ENCODE data around the gene TNFSF13B.
"Not testable (repeated sequence)": the region's sequence is repeated elsewhere in the genome, so short reads cannot be mapped to it uniquely, and the experiment has no call there.

TNFSF13B gene

GRCh38 chr13:108266321-108266990 is 3.1 kb upstream of the TNFSF13B start:
- Histone ChIP-seq H3K4me3 (ENCODE audit: extremely low read depth, insufficient read depth, low read length, poor library complexity, severe bottlenecking) (no peak overlapping the region), H3K4me1 (ENCODE audit: control insufficient read depth, insufficient read depth, low read length, poor library complexity, severe bottlenecking) (peaks cover 14% of the 10 kb centered on the region), H3K36me3 (ENCODE audit: control insufficient read depth, insufficient read depth, low read length) (no peaks in the 10 kb centered on the region), H3K9me3 (ENCODE audit: control insufficient read depth, low read length) (no peaks in the 10 kb centered on the region), H3K27ac (ENCODE audit: low read depth, low read length, severe bottlenecking) (no peak overlapping the region)
- 89 to 91% methylated on average over 6 to 7 of the region's 10 CpGs for WGBS, 2 experiments (ENCODE audit: insufficient coverage in 2 of 2)

GRCh38 chr13:108267347-108267746 is 2.2 kb upstream of the TNFSF13B start:
- WGBS, 2 experiments (ENCODE audit: insufficient coverage in 2 of 2) = 79 to 94% methylated on average over 2 of the region's 4 CpGs
- H3K4me3 ChIP-seq (ENCODE audit: extremely low read depth, insufficient read depth, low read length, poor library complexity, severe bottlenecking) = no peak overlapping the region
- H3K36me3 ChIP-seq (ENCODE audit: control insufficient read depth, insufficient read depth, low read length) = no peaks in the 10 kb centered on the region
- no peak overlapping the region for H3K27ac ChIP-seq (ENCODE audit: low read depth, low read length, severe bottlenecking)
- no peaks in the 10 kb centered on the region for H3K9me3 ChIP-seq (ENCODE audit: control insufficient read depth, low read length)
- H3K4me1 ChIP-seq (ENCODE audit: control insufficient read depth, insufficient read depth, low read length, poor library complexity, severe bottlenecking) = peaks cover 14% of the 10 kb centered on the region

- not testable (repeated sequence) for H3K27ac ChIP-seq (ENCODE audit: low read depth, low read length, severe bottlenecking); H3K4me3 ChIP-seq (ENCODE audit: extremely low read depth, insufficient read depth, low read length, poor library complexity, severe bottlenecking); H3K36me3 ChIP-seq (ENCODE audit: control insufficient read depth, insufficient read depth, low read length); H3K9me3 ChIP-seq (ENCODE audit: control insufficient read depth, low read length)
- no CpG with 5 or more reads among the region's 3 CpGs for WGBS, 2 experiments (ENCODE audit: insufficient coverage in 2 of 2)
- peaks cover 14% of the 10 kb centered on the region for H3K4me1 ChIP-seq (ENCODE audit: control insufficient read depth, insufficient read depth, low read length, poor library complexity, severe bottlenecking)
Measured at GRCh38 chr13:108267855-108268254, 1.7 kb upstream of the TNFSF13B start.

GRCh38 chr13:108268466-108269112 is 929 bp upstream of the TNFSF13B start:
- 78 to 100% methylated on average over 1 to 2 of the region's 4 CpGs for WGBS, 2 experiments (ENCODE audit: insufficient coverage in 2 of 2)
- peaks cover 14% of the 10 kb centered on the region for H3K4me1 ChIP-seq (ENCODE audit: control insufficient read depth, insufficient read depth, low read length, poor library complexity, severe bottlenecking)
- H3K4me3 ChIP-seq (ENCODE audit: extremely low read depth, insufficient read depth, low read length, poor library complexity, severe bottlenecking) = no peak overlapping the region
- H3K27ac ChIP-seq (ENCODE audit: low read depth, low read length, severe bottlenecking) = no peak overlapping the region
- H3K36me3 ChIP-seq (ENCODE audit: control insufficient read depth, insufficient read depth, low read length) = no peaks in the 10 kb centered on the region
- no peaks in the 10 kb centered on the region for H3K9me3 ChIP-seq (ENCODE audit: control insufficient read depth, low read length)

- no peak overlapping the region for H3K4me3 ChIP-seq (ENCODE audit: extremely low read depth, insufficient read depth, low read length, poor library complexity, severe bottlenecking)
- no peak overlapping the region for H3K27ac ChIP-seq (ENCODE audit: low read depth, low read length, severe bottlenecking)
- no peaks in the 10 kb centered on the region for H3K9me3 ChIP-seq (ENCODE audit: control insufficient read depth, low read length)
- WGBS, 2 experiments (ENCODE audit: insufficient coverage in 2 of 2) = 80 to 100% methylated on average over 1 of the region's 3 CpGs
- H3K4me1 ChIP-seq (ENCODE audit: control insufficient read depth, insufficient read depth, low read length, poor library complexity, severe bottlenecking) = peaks cover 14% of the 10 kb centered on the region
- no peaks in the 10 kb centered on the region for H3K36me3 ChIP-seq (ENCODE audit: control insufficient read depth, insufficient read depth, low read length)
Measured at GRCh38 chr13:108270442-108270841, 924 bp downstream of the TNFSF13B start.

- no peaks in the 10 kb centered on the region for H3K36me3 ChIP-seq (ENCODE audit: control insufficient read depth, insufficient read depth, low read length)
- no peak overlapping the region for H3K27ac ChIP-seq (ENCODE audit: low read depth, low read length, severe bottlenecking)
- peaks cover 14% of the 10 kb centered on the region for H3K4me1 ChIP-seq (ENCODE audit: control insufficient read depth, insufficient read depth, low read length, poor library complexity, severe bottlenecking)
- no peak overlapping the region for H3K4me3 ChIP-seq (ENCODE audit: extremely low read depth, insufficient read depth, low read length, poor library complexity, severe bottlenecking)
- no peaks in the 10 kb centered on the region for H3K9me3 ChIP-seq (ENCODE audit: control insufficient read depth, low read length)
Measured at GRCh38 chr13:108272333-108272732, 2.8 kb downstream of the TNFSF13B start.

GRCh38 chr13:108273429-108274118 is 4.1 kb downstream of the TNFSF13B start:
- Histone ChIP-seq H3K4me3 (ENCODE audit: extremely low read depth, insufficient read depth, low read length, poor library complexity, severe bottlenecking) (no peak overlapping the region), H3K9me3 (ENCODE audit: control insufficient read depth, low read length) (no peaks in the 10 kb centered on the region), H3K36me3 (ENCODE audit: control insufficient read depth, insufficient read depth, low read length) (no peaks in the 10 kb centered on the region), H3K27ac (ENCODE audit: low read depth, low read length, severe bottlenecking) (no peak overlapping the region), H3K4me1 (ENCODE audit: control insufficient read depth, insufficient read depth, low read length, poor library complexity, severe bottlenecking) (peaks cover 14% of the 10 kb centered on the region)
- WGBS, 2 experiments (ENCODE audit: insufficient coverage in 2 of 2) = no CpG with 5 or more reads among the region's 5 CpGs

GRCh38 chr13:108274718-108275117 is 5.2 kb downstream of the TNFSF13B start:
- no peaks in the 10 kb centered on the region for H3K9me3 ChIP-seq (ENCODE audit: control insufficient read depth, low read length)
- H3K4me1 ChIP-seq (ENCODE audit: control insufficient read depth, insufficient read depth, low read length, poor library complexity, severe bottlenecking) = peaks cover 10% of the 10 kb centered on the region
- H3K27ac ChIP-seq (ENCODE audit: low read depth, low read length, severe bottlenecking) = no peak overlapping the region
- no peaks in the 10 kb centered on the region for H3K36me3 ChIP-seq (ENCODE audit: control insufficient read depth, insufficient read depth, low read length)
- H3K4me3 ChIP-seq (ENCODE audit: extremely low read depth, insufficient read depth, low read length, poor library complexity, severe bottlenecking) = no peak overlapping the region

GRCh38 chr13:108276060-108276459 is 6.5 kb downstream of the TNFSF13B start:
- Histone ChIP-seq H3K4me3 (ENCODE audit: extremely low read depth, insufficient read depth, low read length, poor library complexity, severe bottlenecking) (no peak overlapping the region), H3K27ac (ENCODE audit: low read depth, low read length, severe bottlenecking) (no peak overlapping the region), H3K4me1 (ENCODE audit: control insufficient read depth, insufficient read depth, low read length, poor library complexity, severe bottlenecking) (no peaks in the 10 kb centered on the region), H3K9me3 (ENCODE audit: control insufficient read depth, low read length) (no peaks in the 10 kb centered on the region), H3K36me3 (ENCODE audit: control insufficient read depth, insufficient read depth, low read length) (no peaks in the 10 kb centered on the region)
- 72 to 97% methylated on average over 4 to 5 of the region's 6 CpGs for WGBS, 2 experiments (ENCODE audit: insufficient coverage in 2 of 2)

- no peaks in the 10 kb centered on the region for H3K36me3 ChIP-seq (ENCODE audit: control insufficient read depth, insufficient read depth, low read length)
- no CpG with 5 or more reads among the region's 1 CpG for WGBS, 2 experiments (ENCODE audit: insufficient coverage in 2 of 2)
- no peak overlapping the region for H3K27ac ChIP-seq (ENCODE audit: low read depth, low read length, severe bottlenecking)
- H3K9me3 ChIP-seq (ENCODE audit: control insufficient read depth, low read length) = no peaks in the 10 kb centered on the region
- no peaks in the 10 kb centered on the region for H3K4me1 ChIP-seq (ENCODE audit: control insufficient read depth, insufficient read depth, low read length, poor library complexity, severe bottlenecking)
- H3K4me3 ChIP-seq (ENCODE audit: extremely low read depth, insufficient read depth, low read length, poor library complexity, severe bottlenecking) = no peak overlapping the region
Measured at GRCh38 chr13:108278466-108278865, 8.9 kb downstream of the TNFSF13B start.

- 80 to 100% methylated on average over 1 to 2 of the region's 4 CpGs for WGBS, 2 experiments (ENCODE audit: insufficient coverage in 2 of 2)
- Histone ChIP-seq H3K4me1 (ENCODE audit: control insufficient read depth, insufficient read depth, low read length, poor library complexity, severe bottlenecking) (no peaks in the 10 kb centered on the region), H3K4me3 (ENCODE audit: extremely low read depth, insufficient read depth, low read length, poor library complexity, severe bottlenecking) (no peak overlapping the region), H3K9me3 (ENCODE audit: control insufficient read depth, low read length) (no peaks in the 10 kb centered on the region), H3K36me3 (ENCODE audit: control insufficient read depth, insufficient read depth, low read length) (no peaks in the 10 kb centered on the region), H3K27ac (ENCODE audit: low read depth, low read length, severe bottlenecking) (no peak overlapping the region)
Measured at GRCh38 chr13:108281901-108282300, 12.4 kb downstream of the TNFSF13B start.

Measured in mesodermal cell (in vitro differentiated cells).